Activated CD4-positive, alpha-beta T cell treated with anti-CD3 and anti-CD28 coated beads for 1 hour (primary cell): ENCODE data around the gene HSD3B2.

Experiments
- DNase-seq: peaks from one replicate; pipeline ENCODE4 v3.0.0-alpha.2; 2020

The HSD3B2 gene

GRCh38 chr1:119404736-119405135, 10.2 kb upstream of the HSD3B2 start:
- DNase-seq, result no peak

GRCh38 chr1:119409731-119410130, 5.2 kb upstream of the HSD3B2 start:
- DNase-seq, result no peak

- no peak for DNase-seq
These were observed 4.0 kb upstream of the HSD3B2 start for GRCh38 chr1:119410961-119411360.

GRCh38 chr1:119416006-119416640, 1.2 kb downstream of the HSD3B2 start:
- DNase-seq, result no peak

- DNase-seq, result no peak
These were observed 4.2 kb downstream of the HSD3B2 start for GRCh38 chr1:119419109-119419508.

GRCh38 chr1:119420638-119421037, 5.7 kb downstream of the HSD3B2 start:
- DNase-seq, result no peak

GRCh38 chr1:119422631-119423030, 7.7 kb downstream of the HSD3B2 start:
- DNase-seq, result no peak

- DNase-seq, result no peak
These were observed 14.0 kb downstream of the HSD3B2 start for GRCh38 chr1:119428991-119429390.

- DNase-seq, result no peak
These were observed 14.7 kb downstream of the HSD3B2 start for GRCh38 chr1:119429687-119430086.

- no peak for DNase-seq
These were observed 15.5 kb downstream of the HSD3B2 start for GRCh38 chr1:119430486-119430885.

- DNase-seq, result no peak
These were observed 16.9 kb downstream of the HSD3B2 start for GRCh38 chr1:119431836-119432235.

GRCh38 chr1:119435052-119435451, 20.1 kb downstream of the HSD3B2 start:
- DNase-seq, result no peak

- DNase-seq, result no peak
These were observed 23.8 kb downstream of the HSD3B2 start for GRCh38 chr1:119438761-119439160.

- no peak for DNase-seq
These were observed 25.9 kb downstream of the HSD3B2 start for GRCh38 chr1:119440721-119441307.

- no peak for DNase-seq
These were observed 27.8 kb downstream of the HSD3B2 start for GRCh38 chr1:119442756-119443155.

GRCh38 chr1:119446321-119446720, 31.4 kb downstream of the HSD3B2 start:
- DNase-seq, result no peak

GRCh38 chr1:119447344-119448126, 32.6 kb downstream of the HSD3B2 start:
- DNase-seq, result no peak

GRCh38 chr1:119448127-119448511, 33.2 kb downstream of the HSD3B2 start:
- no peak for DNase-seq

- no peak for DNase-seq
These were observed 35.0 kb downstream of the HSD3B2 start for GRCh38 chr1:119449971-119450370.

- no peak for DNase-seq
These were observed 36.2 kb downstream of the HSD3B2 start for GRCh38 chr1:119451158-119451557.

GRCh38 chr1:119452091-119452490, 37.1 kb downstream of the HSD3B2 start:
- DNase-seq, result no peak

GRCh38 chr1:119453021-119453420, 38.1 kb downstream of the HSD3B2 start:
- no peak for DNase-seq

- DNase-seq, result no peak
These were observed 48.0 kb downstream of the HSD3B2 start for GRCh38 chr1:119462964-119463363.

GRCh38 chr1:119463569-119463968, 48.6 kb downstream of the HSD3B2 start:
- DNase-seq, result no peak
